GM12878 (cell line): ENCODE results near the gene RPRD1B. TPM values are rescaled to one million over a fixed set of nuclear protein-coding genes. Genes with fewer than 3 reads are reported as not detected.

Experiments used
- BMI1 ChIP-seq: fragments of 450-650 bp; IDR thresholded peaks from 2 replicates; pipeline ENCODE4 v1.6.1; 2016; ENCODE audit warnings: mild to moderate bottlenecking, moderate library complexity, borderline replicate concordance
- BRCA1 ChIP-seq: IDR thresholded peaks from 2 replicates; pipeline ENCODE4 v1.6.1; 2011; ENCODE audit warnings: low read depth, low read length, improper control_type of control experiment
- CBX5 ChIP-seq: sonication (generic); IDR thresholded peaks from 2 replicates; pipeline ENCODE4 v1.6.1; 2016; ENCODE audit warnings: low read depth, moderate library complexity, mild to moderate bottlenecking, inconsistent platforms
- CHD4 ChIP-seq: fragments of 200-600 bp; sonication (generic); IDR thresholded peaks from 2 replicates; pipeline ENCODE4 v1.6.1; 2016; ENCODE audit warnings: mild to moderate bottlenecking
- CREM ChIP-seq: IDR thresholded peaks from 2 replicates; pipeline ENCODE4 v1.6.1; 2014; ENCODE audit warnings: antibody characterized with exemption, low read depth
- CUX1 ChIP-seq: IDR thresholded peaks from 2 replicates; pipeline ENCODE4 v1.6.1; 2012; ENCODE audit warnings: improper control_type of control experiment, low read depth, low read length; ENCODE audit not compliant: insufficient replicate concordance
- DPF2 ChIP-seq: fragments of 450-650 bp; IDR thresholded peaks from 2 replicates; pipeline ENCODE4 v1.6.1; 2017; ENCODE audit warnings: mild to moderate bottlenecking
- ELK1 ChIP-seq: IDR thresholded peaks from 2 replicates; pipeline ENCODE4 v1.6.1; 2012; ENCODE audit warnings: low read depth, low read length, improper control_type of control experiment
- HDAC2 ChIP-seq: fragments of 200-600 bp; sonication (generic); IDR thresholded peaks from 2 replicates; pipeline ENCODE4 v1.6.1; 2017
- IKZF1 ChIP-seq: fragments of 450-650 bp; conservative IDR thresholded peaks from 2 replicates; pipeline ENCODE4 v1.6.1; 2017; ENCODE audit warnings: antibody characterized with exemption, mild to moderate bottlenecking
- JUND ChIP-seq: IDR thresholded peaks from 2 replicates; pipeline ENCODE4 v1.6.1; 2012; ENCODE audit warnings: low read depth, mild to moderate bottlenecking, low read length, improper control_type of control experiment, moderate library complexity
- POLR2AphosphoS5 ChIP-seq: IDR thresholded peaks from 2 replicates; pipeline ENCODE4 v1.6.1; 2011; ENCODE audit warnings: mild to moderate bottlenecking, low read length, inconsistent platforms
- RAD51 ChIP-seq: fragments of 450-650 bp; IDR thresholded peaks from 2 replicates; pipeline ENCODE4 v1.6.1; 2016; ENCODE audit warnings: moderate library complexity, mild to moderate bottlenecking, inconsistent platforms
- SMAD1 ChIP-seq: fragments of 450-650 bp; IDR thresholded peaks from 2 replicates; pipeline ENCODE4 v1.6.1; 2018; ENCODE audit warnings: mild to moderate bottlenecking, low read depth; ENCODE audit not compliant: partially characterized antibody
- SMARCA5 ChIP-seq: fragments of 450-650 bp; IDR thresholded peaks from 2 replicates; pipeline ENCODE4 v1.6.1; 2017; ENCODE audit warnings: mild to moderate bottlenecking
- SMC3 ChIP-seq: IDR thresholded peaks from 2 replicates; pipeline ENCODE4 v1.6.1; 2011; ENCODE audit warnings: low read length, improper control_type of control experiment, borderline replicate concordance
- SPI1 ChIP-seq: IDR thresholded peaks from 2 replicates; pipeline ENCODE4 v1.6.1; 2011; ENCODE audit warnings: low read depth, mild to moderate bottlenecking, low read length, moderate library complexity, borderline replicate concordance; ENCODE audit not compliant: insufficient read depth
- SREBF2 ChIP-seq: IDR thresholded peaks from 2 replicates; pipeline ENCODE4 v1.6.1; 2012; ENCODE audit warnings: mild to moderate bottlenecking, low read length
- TBL1XR1 ChIP-seq: IDR thresholded peaks from 2 replicates; pipeline ENCODE4 v1.6.1; 2012; ENCODE audit warnings: low read depth, low read length, improper control_type of control experiment
- WRNIP1 ChIP-seq: IDR thresholded peaks from 2 replicates; pipeline ENCODE4 v1.6.1; 2011; ENCODE audit warnings: low read depth, low read length, improper control_type of control experiment, borderline replicate concordance
- YY1 ChIP-seq: IDR thresholded peaks from 2 replicates; pipeline ENCODE4 v1.6.1; 2011; ENCODE audit warnings: low read depth, mild to moderate bottlenecking, low read length
- ZNF622 ChIP-seq: fragments of 450-650 bp; IDR thresholded peaks from 2 replicates; pipeline ENCODE4 v1.6.1; 2017; ENCODE audit warnings: mild to moderate bottlenecking, inconsistent platforms
- ZSCAN29 ChIP-seq: fragments of 450-650 bp; IDR thresholded peaks from 2 replicates; pipeline ENCODE4 v1.6.1; 2017; ENCODE audit warnings: mild to moderate bottlenecking, moderate library complexity
- polyA plus RNA-seq, 11 experiments: library from polyadenylated mRNA; depleted of rRNA in 4 of 11; unstranded in 6 of 11; stranded (reverse) in 5 of 11; fragments of >200 nt; fragmentation: Nextera tagmentation in 4 of 11; fragmentation: Illumina TruSeq in 1 of 11; extraction: Ambion mirVana in 4 of 11; extraction: Trizol in 1 of 11; gene quantifications; 1 replicate in 1 of 11; 2 replicates in 10 of 11; pipeline versions ENCODE4 v1.2.1 to v1.2.3, GENCODE V29; 2011 to 2016; ENCODE audit warnings: inconsistent platforms in 2 of 11, missing spikeins in 2 of 11, low read depth in 1 of 11
- total RNA-seq, 4 experiments: library from RNA; depleted of rRNA in 3 of 4; stranded (reverse); fragments of >200 nt in 3 of 4; fragmentation: Illumina TruSeq in 1 of 4; extraction: Trizol in 1 of 4; gene quantifications; 2 replicates each; pipeline versions ENCODE4 v1.2.1 to v1.2.3, GENCODE V29; 2013 to 2021

Gene RPRD1B
- total and polyA plus RNA-seq, 10 of the 15 experiments (the other 5 are each of a cell fraction or from before 2014, with no cell fraction given): 5.2 to 40.2 (median 30.0) TPM

DNA sequence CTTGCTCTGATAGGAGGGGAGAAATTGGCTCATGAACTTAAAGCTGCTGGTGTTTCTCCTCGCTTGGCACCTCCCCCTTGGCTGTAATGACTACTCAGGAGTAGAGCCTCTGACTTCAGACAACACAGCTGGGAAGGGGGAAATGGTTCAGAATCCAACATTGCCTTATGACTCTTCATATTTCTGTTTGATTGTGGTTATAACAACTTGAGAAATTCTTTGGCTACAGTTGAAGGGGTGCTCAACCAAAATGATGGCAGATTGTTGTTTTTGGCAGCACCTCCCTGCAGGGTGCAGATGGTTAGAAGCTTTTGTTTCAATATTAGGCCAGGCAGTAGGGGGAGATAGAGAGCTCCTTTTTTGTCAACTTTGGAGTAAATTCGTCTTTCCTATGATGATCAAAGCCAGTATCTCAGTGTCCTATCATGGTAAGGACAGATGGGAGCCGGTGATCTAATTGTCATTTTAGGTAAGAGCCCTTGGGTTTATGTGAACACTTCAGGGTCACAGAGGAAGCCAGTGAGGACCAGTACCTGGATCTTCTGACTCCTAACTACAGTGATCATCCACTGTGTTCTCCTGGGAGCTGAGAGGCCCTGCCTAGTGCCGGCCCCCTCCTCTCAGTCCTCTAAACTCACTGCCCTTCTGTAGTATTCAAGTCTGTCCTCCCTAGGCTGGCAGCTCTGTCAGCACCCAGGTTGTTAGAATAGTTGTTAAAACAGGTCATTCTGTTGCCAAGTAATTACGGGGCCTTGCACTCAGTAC is 39.9 kb downstream of the RPRD1B start (continued):
- TF ChIP-seq SPI1 (no peak), RAD51 (no peak), SMARCA5 (0 out of 2 replicates have a peak, but pooled peaks have one; percentile 19), SREBF2 (no peak), CUX1 (no peak), IKZF1 (0 out of 2 replicates have a peak, but pooled peaks have one; percentile 13), ZNF622 (no peak), DPF2 (no peak), YY1 (0 out of 2 replicates have a peak, but pooled peaks have one; percentile 22), SMC3 (peak; percentile 85), CBX5 (no peak), WRNIP1 (no peak), ELK1 (no peak), BRCA1 (no peak), JUND (no peak), CREM (no peak), SMAD1 (no peak), BMI1 (no peak), HDAC2 (no peak), TBL1XR1 (no peak), CHD4 (no peak), ZSCAN29 (no peak), POLR2AphosphoS5 (0 out of 2 replicates have a peak, but pooled peaks have one; percentile 23)
